Activated CD4-positive, alpha-beta T cell treated with anti-CD3 and anti-CD28 coated beads for 36 hours (primary cell): ENCODE results near the gene DIDO1. TPM values are rescaled to one million over a fixed set of nuclear protein-coding genes. Genes with fewer than 3 reads are reported as not detected.
"Not testable (repeated sequence)": the region's sequence is repeated elsewhere in the genome, so short reads cannot be mapped to it uniquely, and the experiment has no call there.

Source experiments
- ATAC-seq: fragments of 200-7000 bp; cut with Tn5 transposase; one replicate; pipeline ENCODE4 v1.10.0; 2021; ENCODE audit warnings: mild to moderate bottlenecking, moderate library complexity
- CTCF ChIA-PET: fragments of 350-600 bp; sonication (Branson Sonifier 250); formaldehyde crosslinking; loops from one replicate; lab custom pipeline; 2021; ENCODE audit warnings: antibody characterized with exemption; lab: Charles Lee
- POLR2A ChIA-PET: fragments of 350-600 bp; sonication (Branson Sonifier 250); formaldehyde crosslinking; loops from one replicate; lab custom pipeline; 2021; ENCODE audit warnings: antibody characterized with exemption, inconsistent platforms; lab: Charles Lee
- DNase-seq: peaks from one replicate; pipeline ENCODE4 v3.0.0-alpha.2; 2020
- H3K27ac Mint-ChIP-seq: one replicate; pipeline ENCODE4 v1.8.0; 2021; ENCODE audit warnings: mixed read lengths
- H3K27me3 Mint-ChIP-seq: one replicate; pipeline ENCODE4 v1.8.0; 2021; ENCODE audit warnings: mixed read lengths
- H3K36me3 Mint-ChIP-seq: one replicate; pipeline ENCODE4 v1.8.0; 2021; ENCODE audit warnings: low read depth, mixed read lengths
- H3K4me1 Mint-ChIP-seq: one replicate; pipeline ENCODE4 v1.8.0; 2021; ENCODE audit warnings: mixed read lengths
- H3K4me3 Mint-ChIP-seq: one replicate; pipeline ENCODE4 v1.8.0; 2021; ENCODE audit warnings: mild to moderate bottlenecking, moderate library complexity, mixed read lengths
- H3K9me3 Mint-ChIP-seq: one replicate; pipeline ENCODE4 v1.8.0; 2021; ENCODE audit warnings: low read depth, mixed read lengths
- intact Hi-C, 2 experiments: fragments of 100-400 bp; cut with DNase I in 1 of 2; cut with micrococcal nuclease in 1 of 2; formaldehyde crosslinking; loops; one replicate each; pipeline versions ENCODE4 v1.14.2 to v1.15.1; 2022 to 2024; cut with DNase I, micrococcal nuclease
- total RNA-seq, 2 experiments: library from RNA; stranded (reverse); gene quantifications; one replicate each; pipeline ENCODE4 v1.2.3, GENCODE V29; 2021

The DIDO1 gene
- total RNA-seq, 2 experiments from 2014 or later = 43.7 to 49.7 TPM

DNA sequence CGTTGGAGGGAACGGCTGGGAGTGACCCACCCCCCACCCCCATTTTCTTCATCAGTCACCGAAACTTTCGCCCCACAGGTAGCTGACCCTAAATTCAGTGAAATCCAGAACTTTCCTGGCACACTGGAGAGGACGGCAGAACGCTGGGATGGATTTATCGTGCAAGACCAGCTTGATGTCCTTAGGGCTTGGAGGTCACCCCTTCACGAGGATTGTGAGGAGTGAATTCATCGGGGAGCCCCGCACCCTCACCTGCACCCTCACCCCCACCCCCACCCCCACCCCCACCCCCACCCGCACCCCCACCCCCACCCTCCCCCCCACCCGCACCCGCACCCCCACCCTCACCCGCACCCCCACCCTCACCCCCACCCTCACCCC lies 51.4 kb downstream of the DIDO1 start:
- intact Hi-C loops = no loop called here
- Mint-ChIP-seq H3K27me3 (peaks cover 2% of the 10 kb centered on the region), H3K4me3 (no peak overlapping the region), H3K27ac (no peak overlapping the region), H3K36me3 (no peaks in the 10 kb centered on the region), H3K4me1 (peaks cover 22% of the 10 kb centered on the region), H3K9me3 (no peaks in the 10 kb centered on the region)
- DNase-seq (no peak), ATAC-seq (no peak)
- ChIA-PET CTCF (interaction anchor here (0.8 to 2.1 kb wide), 4 partner anchors 26 to 134 kb away, joined by 3 to 5 read pairs (median 4); no protein-coding TSS in a partner anchor), POLR2A (interaction anchor here (1.6 kb wide), 1 partner anchor 98 kb away, joined by 4 read pairs; no protein-coding TSS in a partner anchor)

DNA sequence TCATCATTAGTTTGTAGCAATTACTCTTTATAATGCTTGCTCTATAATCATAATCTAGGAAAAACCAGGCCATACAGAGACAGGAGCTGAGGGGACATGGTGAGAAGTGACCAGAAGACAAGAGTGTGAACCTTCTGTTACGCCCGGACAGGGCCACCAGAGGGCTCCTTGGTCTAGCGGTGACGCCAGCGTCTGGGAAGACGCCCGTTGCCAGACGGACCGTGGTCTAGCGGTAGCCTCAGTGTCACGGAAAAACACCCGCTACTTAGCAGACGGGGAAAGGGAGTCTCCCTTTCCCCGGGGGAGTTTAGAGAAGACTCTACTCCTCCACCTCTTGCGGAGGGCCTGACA lies 52.6 kb downstream of the DIDO1 start:
- H3K36me3 Mint-ChIP-seq, H3K4me3 Mint-ChIP-seq, H3K27ac Mint-ChIP-seq, H3K27me3 Mint-ChIP-seq, H3K9me3 Mint-ChIP-seq, ATAC-seq, POLR2A ChIA-PET: not testable (repeated sequence)
- CTCF ChIA-PET = interaction anchor here (0.6 to 2.1 kb wide), 3 partner anchors 25 to 135 kb away, joined by 3 to 4 read pairs (median 4); no protein-coding TSS in a partner anchor
- H3K4me1 Mint-ChIP-seq = peaks cover 22% of the 10 kb centered on the region
- intact Hi-C loops = loop anchor here in 1 of 2 experiments (2.0 kb wide), 1 partner anchor 135 kb away; no protein-coding TSS in a partner anchor
- DNase-seq = peak; percentile 60

DNA sequence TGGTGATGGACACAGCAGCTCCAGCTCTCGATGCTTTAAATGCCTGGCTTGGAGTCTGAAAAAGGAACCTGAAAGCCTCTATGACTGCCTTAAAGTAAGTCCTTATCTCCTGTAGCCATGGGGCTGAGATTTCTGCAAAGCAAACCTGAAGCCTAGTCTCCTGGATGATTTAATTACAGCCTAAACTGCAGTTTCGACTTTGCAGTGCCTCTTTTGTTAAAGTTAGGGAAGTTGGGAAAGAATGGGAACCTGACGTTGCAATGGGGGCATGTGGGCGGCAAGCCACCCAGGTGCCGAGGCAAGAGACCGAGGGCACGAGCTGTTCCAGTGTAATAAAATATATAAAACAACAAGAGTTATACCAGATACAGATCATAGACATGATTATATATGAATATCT lies 53.0 kb downstream of the DIDO1 start:
- H3K27ac Mint-ChIP-seq = no peak overlapping the region
- H3K4me1 Mint-ChIP-seq = peaks cover 22% of the 10 kb centered on the region
- DNase-seq = no peak
- H3K36me3 Mint-ChIP-seq = no peaks in the 10 kb centered on the region
- intact Hi-C loops = loop anchor here in 1 of 2 experiments (2.0 kb wide), 1 partner anchor 136 kb away; no protein-coding TSS in a partner anchor
- CTCF ChIA-PET = interaction anchor here (0.7 to 2.1 kb wide), 3 partner anchors 46 to 135 kb away, joined by 3 to 4 read pairs (median 4); no protein-coding TSS in a partner anchor
- ATAC-seq = no peak
- H3K27me3 Mint-ChIP-seq = peaks cover 2% of the 10 kb centered on the region
- POLR2A ChIA-PET = no interaction called here
- no peak overlapping the region for H3K4me3 Mint-ChIP-seq
- no peaks in the 10 kb centered on the region for H3K9me3 Mint-ChIP-seq

DNA sequence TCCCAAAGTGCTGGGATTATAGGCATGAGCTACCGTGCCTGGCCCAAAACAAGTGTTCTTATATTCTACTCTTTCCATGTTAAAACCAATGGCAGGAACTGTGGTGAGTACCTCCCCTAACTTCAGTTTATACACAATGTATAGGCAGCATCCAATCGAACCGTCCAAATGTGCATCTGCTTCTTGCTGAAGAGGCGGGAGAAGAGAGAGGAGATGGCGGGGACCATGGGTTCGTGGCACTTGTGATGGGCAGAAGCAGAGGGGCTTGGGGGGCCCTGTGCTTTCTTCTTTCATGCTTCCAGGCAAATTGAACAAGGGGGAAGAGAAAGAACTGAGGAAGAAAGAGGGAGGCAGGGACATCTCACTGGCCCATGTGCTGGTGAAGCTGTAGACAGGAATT lies 53.4 kb downstream of the DIDO1 start:
- no peaks in the 10 kb centered on the region for H3K36me3 Mint-ChIP-seq
- peaks cover 2% of the 10 kb centered on the region for H3K27me3 Mint-ChIP-seq
- H3K4me3 Mint-ChIP-seq = no peak overlapping the region
- ChIA-PET POLR2A (no interaction called here), CTCF (interaction anchor here (0.7 to 2.1 kb wide), 3 partner anchors 47 to 136 kb away, joined by 3 to 4 read pairs (median 4); no protein-coding TSS in a partner anchor)
- no peak overlapping the region for H3K27ac Mint-ChIP-seq
- ATAC-seq (no peak), DNase-seq (no peak)
- no peaks in the 10 kb centered on the region for H3K9me3 Mint-ChIP-seq
- peaks cover 21% of the 10 kb centered on the region for H3K4me1 Mint-ChIP-seq
- intact Hi-C loops = loop anchor here in 1 of 2 experiments (2.0 kb wide), 1 partner anchor 136 kb away; no protein-coding TSS in a partner anchor

DNA sequence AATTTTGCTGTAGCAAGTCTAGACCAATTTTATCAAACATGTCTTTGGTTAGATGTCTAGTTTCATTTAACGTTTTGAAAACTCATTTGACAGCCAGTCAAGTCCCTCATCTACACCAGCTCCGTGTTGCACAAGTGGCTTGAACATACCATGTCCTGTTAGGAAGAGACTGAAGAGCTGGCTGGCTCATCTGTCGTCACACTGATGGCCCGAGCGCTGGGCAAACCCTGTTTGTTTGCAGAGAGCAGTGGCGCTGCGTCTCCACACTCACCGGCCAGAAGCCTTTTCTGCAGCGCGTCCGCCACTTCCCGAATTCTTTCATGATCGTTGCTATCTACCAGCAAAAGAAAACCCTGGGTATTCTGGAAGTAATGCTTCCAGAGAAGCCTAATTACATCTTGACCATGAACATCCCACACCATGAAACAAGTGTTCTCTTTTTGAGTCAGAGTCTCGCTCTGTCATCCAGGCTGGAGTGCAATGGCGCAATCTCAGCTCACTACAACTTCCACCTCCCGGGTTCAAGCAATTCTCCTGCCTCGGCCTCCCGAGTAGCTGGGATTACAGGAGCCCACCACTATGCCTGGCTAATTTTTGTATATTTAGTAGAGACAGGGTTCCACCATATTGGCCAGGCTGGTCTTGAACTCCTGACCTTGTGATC lies 54.0 kb downstream of the DIDO1 start:
- DNase-seq = no peak
- Mint-ChIP-seq H3K36me3 (no peaks in the 10 kb centered on the region), H3K4me3 (no peak overlapping the region), H3K4me1 (peaks cover 21% of the 10 kb centered on the region), H3K27me3 (peaks cover 2% of the 10 kb centered on the region), H3K27ac (no peak overlapping the region), H3K9me3 (no peaks in the 10 kb centered on the region)
- POLR2A ChIA-PET = no interaction called here
- intact Hi-C loops = loop anchor here in 1 of 2 experiments (2.0 kb wide), 1 partner anchor 136 kb away; no protein-coding TSS in a partner anchor
- no peak for ATAC-seq
- CTCF ChIA-PET = interaction anchor here (0.7 to 1.3 kb wide), 2 partner anchors 47 to 51 kb away, joined by 3 to 4 read pairs; no protein-coding TSS in a partner anchor

DNA sequence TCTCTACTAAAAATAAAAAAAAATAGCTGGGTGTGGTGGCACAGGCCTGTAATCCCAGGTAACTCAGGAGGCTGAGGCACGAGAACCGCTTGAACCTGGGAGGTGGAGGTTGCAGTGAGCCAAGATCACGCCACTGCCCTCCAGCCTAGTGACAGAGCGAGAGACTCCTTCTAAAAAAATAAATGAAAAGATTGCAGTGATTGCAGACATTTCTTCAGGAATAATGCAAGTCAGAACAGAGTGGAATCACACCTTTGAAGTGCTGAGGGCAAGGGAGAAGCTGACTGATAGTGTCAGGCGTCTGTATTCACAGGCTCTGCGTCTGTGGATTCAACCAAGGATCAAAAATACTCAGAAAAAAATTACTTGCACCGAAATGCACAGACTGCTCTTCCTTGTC lies 62.1 kb downstream of the DIDO1 start:
- ATAC-seq = no peak
- no peaks in the 10 kb centered on the region for H3K27me3 Mint-ChIP-seq
- H3K4me1 Mint-ChIP-seq = peaks cover 14% of the 10 kb centered on the region
- intact Hi-C loops = loop anchor here in 1 of 2 experiments (5.0 kb wide), 1 partner anchor 353 kb away; the partner anchor contains the start of gene YTHDF1
- H3K27ac Mint-ChIP-seq = no peak overlapping the region
- peaks cover 5% of the 10 kb centered on the region for H3K36me3 Mint-ChIP-seq
- CTCF ChIA-PET = no interaction called here
- DNase-seq = no peak
- POLR2A ChIA-PET = no interaction called here
- H3K4me3 Mint-ChIP-seq = no peak overlapping the region
- peaks cover 3% of the 10 kb centered on the region for H3K9me3 Mint-ChIP-seq

DNA sequence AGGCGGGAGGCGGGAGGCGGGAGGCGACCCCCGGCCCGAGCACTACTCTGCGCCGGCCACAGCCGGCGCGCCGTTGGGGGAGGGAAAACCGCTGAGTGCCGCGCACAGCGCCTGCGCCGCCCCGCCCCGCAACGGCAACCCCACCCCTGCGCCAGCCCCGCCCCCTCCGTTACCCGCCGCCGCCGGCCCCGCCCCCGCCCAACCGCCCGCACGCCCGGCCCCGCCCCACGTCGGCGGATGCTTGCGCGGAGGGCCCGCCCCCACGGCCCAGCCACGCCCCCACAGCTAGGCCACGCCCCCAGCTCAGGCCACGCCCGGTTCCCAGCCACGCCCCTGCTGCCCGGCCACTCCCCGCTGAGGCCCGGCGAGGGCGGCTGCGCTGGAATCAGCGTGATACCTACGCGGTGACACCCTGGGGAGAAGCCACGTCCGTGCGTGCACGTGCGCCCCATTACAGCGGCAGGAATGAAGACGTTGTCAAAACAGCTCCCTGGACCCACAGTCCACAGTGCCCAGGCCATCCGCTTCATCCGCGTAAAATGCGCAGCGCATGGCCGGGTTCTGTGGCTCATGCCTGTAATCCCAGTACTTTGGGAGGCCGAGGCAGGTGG lies 64.5 kb downstream of the DIDO1 start, which contains the start of gene TCFL5:
Gene TCFL5, minus strand, starts transcription at position 97 of the 611 bp plus-strand sequence. CDS start 152 bp downstream, outside the sequence.
- POLR2A ChIA-PET = interaction anchor here (0.6 to 1.4 kb wide), 4 partner anchors 14 to 92 kb away, joined by 3 to 10 read pairs (median 4); partner anchors contain the start of genes GID8 and MRGBP
- CTCF ChIA-PET = interaction anchor here (0.6 to 1.0 kb wide), 3 partner anchors 15 to 66 kb away, joined by 3 read pairs; partner anchors contain the start of gene MRGBP
- H3K27me3 Mint-ChIP-seq = no peaks in the 10 kb centered on the region
- ATAC-seq (peak; percentile 92), DNase-seq (peak; percentile 97)
- peak within 1 kb of the TSS; percentile 66 for H3K4me3 Mint-ChIP-seq
- peaks cover 19% of the 10 kb centered on the region for H3K36me3 Mint-ChIP-seq
- peaks cover 3% of the 10 kb centered on the region for H3K9me3 Mint-ChIP-seq
- peak within 1 kb of the TSS; percentile 42 for H3K27ac Mint-ChIP-seq
- intact Hi-C loops = loop anchor here in 1 of 2 experiments (1.0 to 5.0 kb wide), 12 partner anchors 39 to 765 kb away; partner anchors contain the start of genes ADRM1, ARFGAP1, CABLES2 and DIDO1
- H3K4me1 Mint-ChIP-seq = peaks cover 28% of the 10 kb centered on the region

DNA sequence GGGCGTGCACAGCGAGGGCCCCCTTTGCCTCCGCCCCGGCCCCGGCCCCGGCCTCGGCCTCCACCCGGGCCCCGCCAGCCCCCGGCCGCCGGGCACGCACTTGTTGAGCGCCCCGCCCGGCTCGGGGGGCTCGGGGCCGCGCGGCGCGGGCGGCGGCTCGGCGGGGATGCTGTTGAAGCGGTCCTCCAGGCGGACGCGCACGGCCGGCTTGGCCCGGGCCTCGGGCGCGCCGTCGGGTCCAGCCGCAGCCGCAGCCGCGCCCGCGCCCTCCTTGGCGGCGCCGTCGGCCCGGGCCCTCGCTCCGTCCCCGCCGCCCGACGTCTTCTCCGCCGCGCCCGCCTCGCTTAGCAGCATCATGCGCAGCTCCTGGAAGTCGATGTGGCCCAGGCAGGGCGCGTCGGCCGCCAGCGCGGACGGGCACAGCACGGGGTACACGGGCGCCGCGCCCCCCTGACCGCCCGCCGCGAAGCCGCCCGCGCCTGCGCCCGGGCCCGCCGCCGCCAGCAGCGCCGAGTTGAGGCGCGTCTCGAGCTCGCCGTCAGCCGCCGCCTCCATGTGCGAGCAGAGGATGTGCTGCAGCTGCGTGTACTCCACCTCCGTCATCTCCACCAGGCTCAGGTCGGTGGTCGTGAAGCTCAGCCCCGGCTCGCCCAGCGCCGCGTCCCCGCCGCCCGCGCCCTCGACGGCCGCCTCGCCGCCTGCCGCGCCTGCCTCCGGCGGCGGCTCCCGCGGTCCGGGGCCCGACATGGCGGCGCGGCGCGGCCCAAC lies 65.2 kb downstream of the DIDO1 start:
- peak; percentile 30 for ATAC-seq
- POLR2A ChIA-PET = interaction anchor here (1.2 to 1.4 kb wide), 3 partner anchors 66 to 93 kb away, joined by 3 to 10 read pairs (median 4); partner anchors contain the start of genes GID8 and MRGBP
- H3K9me3 Mint-ChIP-seq = peaks cover 3% of the 10 kb centered on the region
- no peaks in the 10 kb centered on the region for H3K27me3 Mint-ChIP-seq
- H3K27ac Mint-ChIP-seq = no peak overlapping the region
- H3K4me3 Mint-ChIP-seq = peak overlapping the region; percentile 12
- intact Hi-C loops = loop anchor here in 1 of 2 experiments (1.0 to 5.0 kb wide), 8 partner anchors 38 to 766 kb away; partner anchors contain the start of genes ADRM1, DIDO1, GMEB2 and MRGBP
- H3K36me3 Mint-ChIP-seq = peaks cover 19% of the 10 kb centered on the region
- peaks cover 28% of the 10 kb centered on the region for H3K4me1 Mint-ChIP-seq
- peak; percentile 59 for DNase-seq
- CTCF ChIA-PET = interaction anchor here (0.6 to 1.0 kb wide), 3 partner anchors 16 to 65 kb away, joined by 3 read pairs; partner anchors contain the start of gene MRGBP

DNA sequence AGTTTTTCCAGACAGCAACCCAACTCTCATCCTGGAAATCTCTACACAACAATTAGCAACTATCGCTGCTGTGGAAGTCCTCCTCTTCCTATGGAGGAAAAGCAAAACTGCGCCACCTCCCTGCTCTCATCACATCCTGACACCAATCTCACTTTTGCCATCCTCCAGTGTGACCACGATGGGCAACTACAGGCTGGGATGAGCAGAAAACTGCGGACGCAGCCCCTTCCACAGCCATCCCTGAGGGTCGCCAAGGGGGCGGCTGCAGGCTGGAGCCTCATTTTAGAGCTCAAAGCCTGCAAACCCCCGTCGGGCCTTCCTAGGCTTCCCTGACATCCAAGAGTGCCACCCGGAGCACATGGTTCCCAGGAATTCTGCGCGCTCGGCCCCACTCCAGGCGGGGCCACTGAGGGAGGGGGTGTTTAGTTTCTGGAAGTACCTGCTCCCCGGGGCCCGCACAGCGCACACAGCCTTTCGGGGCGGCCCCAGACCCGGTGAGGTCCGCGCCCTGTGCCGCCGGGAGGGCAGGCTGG lies 65.8 kb downstream of the DIDO1 start:
- ATAC-seq = no peak
- Mint-ChIP-seq H3K9me3 (peaks cover 3% of the 10 kb centered on the region), H3K4me3 (peak overlapping the region; percentile 66), H3K4me1 (peaks cover 28% of the 10 kb centered on the region), H3K27ac (peak overlapping the region; percentile 42), H3K36me3 (peaks cover 19% of the 10 kb centered on the region), H3K27me3 (no peaks in the 10 kb centered on the region)
- peak; percentile 22 for DNase-seq
- intact Hi-C loops = loop anchor here in 1 of 2 experiments (2.0 to 5.0 kb wide), 4 partner anchors 38 to 766 kb away; partner anchors contain the start of genes ADRM1, GMEB2 and YTHDF1
- CTCF ChIA-PET = no interaction called here
- POLR2A ChIA-PET = interaction anchor here (1.3 to 1.4 kb wide), 2 partner anchors 78 to 94 kb away, joined by 3 to 4 read pairs; partner anchors contain the start of gene GID8

DNA sequence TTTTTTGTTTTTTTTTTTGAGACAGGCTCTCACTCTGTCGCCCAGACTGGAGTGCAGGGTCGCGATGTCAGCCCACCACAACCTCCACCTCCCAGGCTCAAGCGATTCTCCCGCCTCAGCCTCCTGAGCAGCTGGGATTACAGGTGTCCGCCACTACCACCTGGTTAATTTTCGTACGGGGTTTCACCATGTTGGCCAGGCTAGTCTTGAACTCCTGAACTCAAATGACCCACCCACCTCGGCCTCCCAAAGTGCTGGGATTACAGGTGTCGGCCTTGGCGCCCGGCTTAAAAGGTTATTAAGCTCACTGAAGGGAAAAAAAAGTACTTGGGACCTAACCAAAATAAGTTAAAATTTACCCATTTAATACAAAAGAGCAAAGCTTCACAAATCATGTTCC lies 66.6 kb downstream of the DIDO1 start:
- ChIA-PET CTCF (interaction anchor here (0.7 kb wide), 1 partner anchor 77 kb away, joined by 3 read pairs; no protein-coding TSS in a partner anchor), POLR2A (interaction anchor here (0.6 kb wide), 1 partner anchor 347 kb away, joined by 3 read pairs; no protein-coding TSS in a partner anchor)
- ATAC-seq (no peak), DNase-seq (no peak)
- peaks cover 3% of the 10 kb centered on the region for H3K9me3 Mint-ChIP-seq
- H3K4me3 Mint-ChIP-seq = peak overlapping the region; percentile 66
- intact Hi-C loops = loop anchor here (2.0 to 5.0 kb wide), 5 partner anchors 37 to 767 kb away; partner anchors contain the start of genes ADRM1 (in 1 of the 2), GMEB2 (in 1 of the 2) and YTHDF1 (in 1 of the 2)
- no peak overlapping the region for H3K27ac Mint-ChIP-seq
- H3K4me1 Mint-ChIP-seq = peaks cover 28% of the 10 kb centered on the region
- peaks cover 24% of the 10 kb centered on the region for H3K36me3 Mint-ChIP-seq
- no peaks in the 10 kb centered on the region for H3K27me3 Mint-ChIP-seq
